K562 (cell line): ENCODE results near the gene POU4F1. TPM values are rescaled to one million over a fixed set of nuclear protein-coding genes. Genes with fewer than 3 reads are reported as not detected.

Experiments used
- ATAC-seq: fragments of 200-7000 bp; cut with Tn5 transposase; 3 replicates; pipeline ENCODE4 v1.9.1; 2020; ENCODE audit warnings: moderate library complexity
- BruUV-seq: library from RNA; stranded (reverse); fragments of 400-500 nt; replicated peaks from 2 replicates; lab custom pipeline; 2021; lab: Mats Ljungman, UMichigan
- CTCF ChIA-PET: fragments of 300-600 bp; formaldehyde crosslinking; extraction: SDS; loops from one replicate; lab custom pipeline; 2021; ENCODE audit warnings: low intra/inter-chr PET ratio; lab: Yijun Ruan, JAX
- POLR2A ChIA-PET: fragments of 300-600, 350-650 bp; sonication (Branson Sonifier 250); formaldehyde crosslinking; extraction: SDS; loops from one replicate; lab custom pipeline; 2021; ENCODE audit warnings: antibody characterized with exemption, inconsistent platforms; lab: Yijun Ruan, JAX
- DNase-seq, 4 experiments: peaks; one replicate each; pipeline versions ENCODE4 v3.0.0 to v3.0.0-alpha.2; 2011 to 2018; ENCODE audit warnings: low spot score in 3 of 4, mixed read lengths in 3 of 4; ENCODE audit errors: extremely low read depth in 1 of 4
- FAIRE-seq: peaks from 2 replicates; lab custom pipeline; 2011; peaks lifted over from hg19 to GRCh38; lab: Jason Lieb, UNC
- H2AFZ ChIP-seq: 2 replicates; pipeline ENCODE4 v1.6.0; 2011; ENCODE audit warnings: low read depth, low read length, control low read depth, inconsistent platforms
- H3K27ac ChIP-seq: fragments of 200-600 bp; 3 replicates; pipeline ENCODE4 v1.8.0; 2011; ENCODE audit warnings: low read depth, mild to moderate bottlenecking, control low read depth, inconsistent platforms, low read length, moderate library complexity, mixed read lengths; ENCODE audit errors: extremely low read depth
- H3K27me3 ChIP-seq, 2 experiments: fragments of 300-600 bp in 1 of 2; 2 replicates in 1 of 2; 3 replicates in 1 of 2; pipeline versions ENCODE4 v1.6.0 to v1.8.0; 2011; ENCODE audit warnings: inconsistent platforms in 2 of 2, low read length in 2 of 2, mild to moderate bottlenecking in 1 of 2, mixed read lengths in 1 of 2, moderate library complexity in 1 of 2; ENCODE audit not compliant: control insufficient read depth in 2 of 2, insufficient read depth in 2 of 2
- H3K36me3 ChIP-seq: fragments of 300-600 bp; 3 replicates; pipeline ENCODE4 v1.8.0; 2011; ENCODE audit warnings: mild to moderate bottlenecking, low read length, inconsistent platforms; ENCODE audit not compliant: control insufficient read depth, insufficient read depth
- H3K4me1 ChIP-seq, 2 experiments: fragments of 200-600 bp in 1 of 2; replicated peaks in 1 of 2; 2 replicates in 1 of 2; 3 replicates in 1 of 2; pipeline versions ENCODE4 v1.5.1 to v1.8.0; 2011; ENCODE audit warnings: inconsistent platforms in 2 of 2, low read length in 2 of 2, mild to moderate bottlenecking in 1 of 2, mixed read lengths in 1 of 2, moderate library complexity in 1 of 2; ENCODE audit not compliant: control insufficient read depth in 2 of 2, insufficient read depth in 2 of 2
- H3K4me2 ChIP-seq: 2 replicates; pipeline ENCODE4 v1.6.1; 2011; ENCODE audit warnings: low read length, control low read depth, inconsistent platforms, mixed read lengths; ENCODE audit not compliant: insufficient read depth
- H3K4me3 ChIP-seq: fragments of 200-600 bp; sonication (generic), shearing (Covaris generic); 2 replicates; pipeline ENCODE4 v1.5.1; 2016; ENCODE audit warnings: control low read depth, inconsistent platforms
- H3K79me2 ChIP-seq: fragments of 200-600 bp; 3 replicates; pipeline ENCODE4 v1.8.0; 2011; ENCODE audit warnings: low read length, inconsistent platforms; ENCODE audit not compliant: control insufficient read depth, insufficient read depth
- H3K9ac ChIP-seq, 2 experiments: 2 replicates each; pipeline versions ENCODE4 v1.6.0 to v1.6.1; 2011; ENCODE audit warnings: low read depth in 2 of 2, low read length in 2 of 2, control low read depth in 1 of 2, inconsistent platforms in 1 of 2, mild to moderate bottlenecking in 1 of 2, mixed read lengths in 1 of 2; ENCODE audit not compliant: insufficient read depth in 1 of 2
- H3K9me1 ChIP-seq: one replicate; pipeline ENCODE4 v1.6.0; 2011; ENCODE audit warnings: inconsistent platforms, mild to moderate bottlenecking, low read length, moderate library complexity; ENCODE audit not compliant: control insufficient read depth, insufficient read depth
- H3K9me3 ChIP-seq: replicated peaks from 2 replicates; pipeline ENCODE4 v1.5.1; 2011; ENCODE audit warnings: low read depth, low read length, inconsistent platforms; ENCODE audit not compliant: control insufficient read depth, insufficient read depth
- H4K20me1 ChIP-seq: replicated peaks from 2 replicates; pipeline ENCODE4 v1.6.1; 2011; ENCODE audit warnings: low read length, inconsistent platforms, mixed read lengths; ENCODE audit not compliant: control insufficient read depth, insufficient read depth
- ASH1L ChIP-seq: fragments of 450-650 bp; IDR thresholded peaks from 2 replicates; pipeline ENCODE4 v1.6.1; 2018; ENCODE audit warnings: borderline replicate concordance, mild to moderate bottlenecking, low read depth; ENCODE audit not compliant: partially characterized antibody
- ATF4 ChIP-seq: fragments of 450-650 bp; formaldehyde crosslinking; IDR thresholded peaks from 2 replicates; pipeline ENCODE4 v1.4.0; 2022; ENCODE audit warnings: mild to moderate bottlenecking, moderate library complexity
- DNMT1 ChIP-seq: fragments of 450-650 bp; IDR thresholded peaks from 2 replicates; pipeline ENCODE4 v1.6.1; 2016; ENCODE audit warnings: antibody characterized with exemption, mild to moderate bottlenecking
- GTF2E2 ChIP-seq: fragments of 200-800 bp; sonication (Bioruptor generic); IDR thresholded peaks from 2 replicates; pipeline ENCODE4 v1.6.1; 2016; ENCODE audit warnings: missing genetic modification characterization, missing compliant biosample characterization
- MCM7 ChIP-seq, 2 experiments: fragments of 450-650 bp; IDR thresholded peaks; 2 replicates each; pipeline ENCODE4 v1.6.1; 2016 to 2018
- MXD1 ChIP-seq: fragments of 250-450 bp; sonication (Bioruptor Pico); IDR thresholded peaks from 2 replicates; pipeline ENCODE4 v1.8.0; 2021; ENCODE audit warnings: borderline replicate concordance, mild to moderate bottlenecking, moderate library complexity; ENCODE audit not compliant: poor library complexity, severe bottlenecking
- NFIX ChIP-seq: fragments of 250-450 bp; sonication (Bioruptor Pico); IDR thresholded peaks from 2 replicates; pipeline ENCODE4 v1.4.0; 2020; ENCODE audit warnings: low read depth, mild to moderate bottlenecking, moderate library complexity
- SAFB ChIP-seq: fragments of 200-400 bp; formaldehyde crosslinking; IDR thresholded peaks from 2 replicates; pipeline ENCODE4 v1.6.1; 2017; ENCODE audit warnings: low read depth, low read length, borderline replicate concordance
- SNIP1 ChIP-seq: fragments of 450-650 bp; IDR thresholded peaks from 2 replicates; pipeline ENCODE4 v1.7.1; 2017; ENCODE audit warnings: low read depth, mild to moderate bottlenecking
- STAT5B ChIP-seq: fragments of 250-450 bp; sonication (Bioruptor Pico); IDR thresholded peaks from 2 replicates; pipeline ENCODE4 v1.8.0; 2021; ENCODE audit warnings: mild to moderate bottlenecking, inconsistent platforms
- TGIF2 ChIP-seq: sonication (generic); formaldehyde crosslinking; IDR thresholded peaks from 2 replicates; pipeline ENCODE4 v1.8.1; 2022; ENCODE audit warnings: mild to moderate bottlenecking, missing genetic modification reagents, moderate library complexity
- THAP12 ChIP-seq: fragments of 250-450 bp; sonication (Bioruptor Pico); IDR thresholded peaks from 2 replicates; pipeline ENCODE4 v1.9.0; 2021; ENCODE audit warnings: mild to moderate bottlenecking, inconsistent platforms
- ZBTB7A ChIP-seq: IDR thresholded peaks from 2 replicates; pipeline ENCODE4 v1.6.1; 2011; ENCODE audit warnings: low read depth, mild to moderate bottlenecking, low read length, moderate library complexity, borderline replicate concordance; ENCODE audit not compliant: control insufficient read depth
- ZFP30 ChIP-seq: fragments of 250-450 bp; sonication (Bioruptor Pico); IDR thresholded peaks from 2 replicates; pipeline ENCODE4 v1.8.0; 2022; ENCODE audit warnings: moderate library complexity, mild to moderate bottlenecking, inconsistent platforms, borderline replicate concordance
- ZNF316 ChIP-seq: fragments of 450-650 bp; IDR thresholded peaks from 2 replicates; pipeline ENCODE4 v1.6.1; 2016
- ZNF583 ChIP-seq: fragments of 250-450 bp; sonication (Bioruptor Pico); IDR thresholded peaks from 2 replicates; pipeline ENCODE4 v1.4.0; 2020
- WGBS: fragments of 100-300 bp; shearing (Covaris generic); methylation state at CpG from one replicate; pipeline ENCODE4 v1.1.6; 2016; ENCODE audit warnings: low coverage, mixed read lengths; ENCODE audit not compliant: insufficient coverage; ENCODE audit errors: missing lambda C conversion rate; 5-methylcytosine and 5-hydroxymethylcytosine counted together
- in situ Hi-C: fragments of 300-500 bp; cut with MboI; formaldehyde crosslinking; loops from 4 replicates; pipeline ENCODE4 v1.15.0; 2018; ENCODE audit warnings: inconsistent platforms, mixed read lengths
- intact Hi-C: fragments of 100-400 bp; cut with micrococcal nuclease; formaldehyde crosslinking; loops from 2 replicates; pipeline ENCODE4 v1.14.2; 2022
- polyA plus RNA-seq, 8 experiments: library from polyadenylated mRNA; depleted of rRNA in 4 of 8; stranded (reverse) in 5 of 8; unstranded in 3 of 8; fragments of >200 nt; fragmentation: Nextera tagmentation in 2 of 8; fragmentation: Illumina TruSeq in 1 of 8; extraction: Ambion mirVana in 2 of 8; extraction: Trizol in 1 of 8; gene quantifications; 2 replicates each; pipeline versions ENCODE4 v1.2.1 to v1.2.3, GENCODE V29; 2011 to 2014; ENCODE audit warnings: inconsistent platforms in 1 of 8, missing spikeins in 1 of 8
- total RNA-seq, 7 experiments: library from RNA; depleted of rRNA in 6 of 7; stranded (reverse); fragments of >200 nt in 6 of 7; fragmentation: Illumina TruSeq in 2 of 7; extraction: Trizol in 2 of 7; gene quantifications; 2 replicates each; pipeline versions ENCODE4 v1.2.1 to v1.2.3, GENCODE V29; 2011 to 2021; ENCODE audit warnings: low replicate concordance in 1 of 7

POU4F1 gene
- total and polyA plus RNA-seq, 9 of the 15 experiments (the other 6 are each of a cell fraction or from before 2014, with no cell fraction given) = 0.61 to 2.8 (median 1.5) TPM

GRCh38 chr13:78611040-78611439, 7.7 kb upstream of the POU4F1 start (continued):
- no peak for TF ChIP-seq GTF2E2 (tag)
- no peak for TF ChIP-seq ZFP30 (CRISPR knock-in tag)
- TF ChIP-seq ASH1L = no peak
- TF ChIP-seq TGIF2 (CRISPR knock-in tag) = no peak
- TF ChIP-seq ZNF583 (CRISPR knock-in tag) = no peak
- no peak for TF ChIP-seq THAP12 (CRISPR knock-in tag)
- TF ChIP-seq SNIP1 = no peak
- no peak for TF ChIP-seq MCM7 (IDR thresholded peaks at IDR 0.05)

GRCh38 chr13:78610381-78610883, 7.1 kb upstream of the POU4F1 start:
- intact Hi-C loops = no loop called here
- Histone ChIP-seq H3K4me3 (no peak overlapping the region), H3K9ac (no peak overlapping the region), H3K27ac (no peak overlapping the region), H3K9me3 (no peaks in the 10 kb centered on the region), H3K4me2 (no peak overlapping the region), H3K4me1 (peaks cover 0 to 2% of the 10 kb centered on the region in 2 experiments; a peak in 3 of 5 replicates), H4K20me1 (no peaks in the 10 kb centered on the region), H3K27me3 (no peaks in the 10 kb centered on the region), H2AFZ (no peak overlapping the region), H3K79me2 (no peaks in the 10 kb centered on the region), H3K36me3 (peaks cover 2% of the 10 kb centered on the region; the same call in 2 of the 3 replicates), H3K9me1 (no peaks in the 10 kb centered on the region)
- no TSS peak for BruUV-seq
- DNase-seq (no peak), ATAC-seq (no peak), FAIRE-seq (no peak)
- CTCF ChIA-PET = no interaction called here
- POLR2A ChIA-PET = interaction anchor here (1.1 to 1.4 kb wide), 2 partner anchors 10 to 12 kb away, joined by 3 read pairs; no protein-coding TSS in a partner anchor
- 8% methylated on average over 4 of the region's 4 CpGs for WGBS
- in situ Hi-C loops = no loop called here
- no peak for TF ChIP-seq ZNF316
- no peak for TF ChIP-seq MXD1
- TF ChIP-seq STAT5B (CRISPR knock-in tag) = no peak
- TF ChIP-seq SAFB = no peak
- no peak for TF ChIP-seq ATF4 (CRISPR knock-in tag)
- TF ChIP-seq NFIX (CRISPR knock-in tag) = no peak
- no peak for TF ChIP-seq ZBTB7A
- TF ChIP-seq DNMT1 = no peak
